MM.1S (cell line): ENCODE results near the gene ZCCHC12.

Experiments used
- CTCF ChIP-seq: fragments of 300-600 bp; sonication (generic); IDR thresholded peaks from 2 replicates; pipeline ENCODE4 v1.5.1; 2016; ENCODE audit warnings: antibody characterized with exemption, low read length, mixed read lengths
- EZH2 ChIP-seq: fragments of 300-600 bp; sonication (generic); optimal IDR thresholded peaks from 2 replicates; pipeline ENCODE3; 2017; ENCODE audit warnings: low read depth, mild to moderate bottlenecking, antibody characterized with exemption, low read length, mixed read lengths

- TF ChIP-seq CTCF (no peak), EZH2 (no peak)
Measured at GRCh38 chrX:118862091-118862490, 38.5 kb downstream of the ZCCHC12 start.
